C4-2B (cell line): ENCODE measurements around the gene ATP10D.

Experiments
- CTCF ChIP-seq: fragments of 450-650 bp; conservative IDR thresholded peaks from 2 replicates; pipeline ENCODE4 v1.5.1; 2017; ENCODE audit warnings: mild to moderate bottlenecking
- ZFX ChIP-seq: fragments of 450-650 bp; IDR thresholded peaks from 2 replicates; pipeline ENCODE4 v1.6.1; 2017

GRCh38 chr4:47462799-47463234, 22.3 kb upstream of the ATP10D start:
- TF ChIP-seq CTCF (no peak), ZFX (no peak)
